ENCODE data around the gene EPHB1.

- TF ChIP-seq CTCF (IDR thresholded peaks at IDR 0.05) (no peak), POLR2AphosphoS5 (IDR thresholded peaks at IDR 0.05) (no peak), POLR2A (IDR thresholded peaks at IDR 0.05) (no peak)
Observed at GRCh38 chr3:134817297-134817696, 22.2 kb downstream of the EPHB1 start.
